Head of caudate nucleus (tissue), 42 donors: Measurements from ENCODE around the gene NRL.

Experiments
- DNase-seq, 42 donors: peaks; one replicate each; pipeline versions ENCODE4 v3.0.0 to v3.0.0-alpha.2; 2020 to 2021; ENCODE audit warnings: mixed read lengths in 7 of 42
- intact Hi-C: fragments of 100-400 bp; cut with DNase I; formaldehyde crosslinking; loops from one replicate; pipeline ENCODE4 v1.15.0; 2022

Gene NRL

GRCh38 chr14:24074625-24075484 lies 39.9 kb downstream of the NRL start:
- intact Hi-C loops, result no loop called here

GRCh38 chr14:24072881-24073877 lies 41.6 kb downstream of the NRL start:
- intact Hi-C loops, result no loop called here
- peak in 18 of 42 donors; percentile 15 to 77 (median 46) for DNase-seq

More at GRCh38 chr14:24074625-24075484, 39.9 kb downstream of the NRL start:
- DNase-seq, result no peak

- intact Hi-C loops, result no loop called here
- peak in 41 of 42 donors; percentile 35 to 86 (median 67) for DNase-seq
Measured at GRCh38 chr14:24072436-24072835, 42.3 kb downstream of the NRL start.

- DNase-seq, result peak in 38 of 42 donors; percentile 33 to 87 (median 60)
- intact Hi-C loops, result no loop called here
Measured at GRCh38 chr14:24071836-24072430, 42.8 kb downstream of the NRL start.

GRCh38 chr14:24071144-24071697 lies 43.5 kb downstream of the NRL start, which contains the start of gene CPNE6:
TSS of gene CPNE6 (plus strand) at chr14:24071562. CDS start at chr14:24072937, 1,375 bp downstream.
- peak in 37 of 42 donors; percentile 26 to 85 (median 62) for DNase-seq
- intact Hi-C loops, result no loop called here

GRCh38 chr14:24070285-24071143 lies 44.2 kb downstream of the NRL start:
- intact Hi-C loops, result no loop called here
- DNase-seq, result no peak

GRCh38 chr14:24069411-24069735 lies 45.4 kb downstream of the NRL start:
- intact Hi-C loops, result no loop called here
- DNase-seq, result no peak

GRCh38 chr14:24068711-24069410 lies 45.9 kb downstream of the NRL start:
- intact Hi-C loops, result no loop called here

GRCh38 chr14:24067133-24068082 lies 47.3 kb downstream of the NRL start:
- peak in 18 of 42 donors; percentile 13 to 74 (median 47) for DNase-seq

More at GRCh38 chr14:24068711-24069410, 45.9 kb downstream of the NRL start:
- DNase-seq, result peak in 1 of 42 donors; percentile 13

GRCh38 chr14:24066496-24067132 lies 48.1 kb downstream of the NRL start:
- no peak for DNase-seq
- intact Hi-C loops, result no loop called here

More at GRCh38 chr14:24067133-24068082, 47.3 kb downstream of the NRL start:
- intact Hi-C loops, result no loop called here

GRCh38 chr14:24065408-24065807 lies 49.3 kb downstream of the NRL start:
- DNase-seq, result no peak
- intact Hi-C loops, result no loop called here

GRCh38 chr14:24064856-24065255 lies 49.9 kb downstream of the NRL start:
- peak in 1 of 42 donors; percentile 1 for DNase-seq
- intact Hi-C loops, result no loop called here

GRCh38 chr14:24064091-24064795 lies 50.5 kb downstream of the NRL start:
- intact Hi-C loops, result no loop called here

GRCh38 chr14:24063263-24063836 lies 51.4 kb downstream of the NRL start:
- intact Hi-C loops, result no loop called here
- DNase-seq, result no peak

More at GRCh38 chr14:24064091-24064795, 50.5 kb downstream of the NRL start:
- peak in 1 of 42 donors; percentile 15 for DNase-seq
